Measurements from ENCODE around the gene MRNIP. TPM values are rescaled to one million over a fixed set of nuclear protein-coding genes. Genes with fewer than 3 reads are reported as not detected.

Gene MRNIP
- total RNA-seq, 1 donor from 2014 or later = 42.2 TPM

DNA sequence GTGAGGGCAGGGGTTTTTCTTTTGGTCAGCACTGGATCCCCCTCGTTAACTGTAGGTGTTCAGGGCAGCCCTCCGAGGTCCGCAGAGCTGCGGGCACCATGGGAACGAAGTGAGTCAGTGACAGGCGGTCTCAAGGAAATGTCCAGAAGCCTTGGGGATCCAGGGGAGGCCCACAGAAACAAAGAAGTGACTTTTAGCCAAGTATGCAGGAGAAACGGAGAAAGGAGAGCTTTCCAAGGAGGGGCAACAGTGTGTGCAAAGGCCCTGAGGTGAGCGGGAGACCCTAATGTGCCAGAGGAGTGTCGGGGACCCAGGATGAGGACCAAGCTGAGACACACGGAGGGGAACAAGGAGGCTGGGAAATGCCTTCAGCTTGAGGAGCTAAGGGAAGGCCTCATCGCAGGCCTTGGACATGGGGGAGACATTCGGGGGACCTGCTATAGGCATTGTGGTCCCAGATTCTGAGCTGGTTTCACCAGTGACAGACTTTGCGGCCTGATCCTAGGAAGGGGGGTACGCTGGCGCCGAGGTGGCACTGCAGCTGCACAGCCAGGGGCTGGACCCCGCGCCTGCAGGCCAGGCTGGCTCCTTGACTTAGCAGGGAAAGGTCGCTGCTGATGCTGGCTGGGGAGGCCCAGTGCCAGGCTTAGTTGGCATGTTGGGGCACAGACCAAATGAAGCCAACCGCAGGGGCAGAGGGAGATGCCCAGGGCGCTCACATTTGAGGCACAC is 61.6 kb downstream of the MRNIP start:
- H3K9me3 Mint-ChIP-seq = no peaks in the 10 kb centered on the region
- no peak for DNase-seq (ENCODE audit: low read depth, low spot score)
- peaks cover 7% of the 10 kb centered on the region for H3K36me3 Mint-ChIP-seq (ENCODE audit: low read depth)
- peak overlapping the region; percentile 78 for H3K4me3 Mint-ChIP-seq
- TF ChIP-seq, protein P1, sequence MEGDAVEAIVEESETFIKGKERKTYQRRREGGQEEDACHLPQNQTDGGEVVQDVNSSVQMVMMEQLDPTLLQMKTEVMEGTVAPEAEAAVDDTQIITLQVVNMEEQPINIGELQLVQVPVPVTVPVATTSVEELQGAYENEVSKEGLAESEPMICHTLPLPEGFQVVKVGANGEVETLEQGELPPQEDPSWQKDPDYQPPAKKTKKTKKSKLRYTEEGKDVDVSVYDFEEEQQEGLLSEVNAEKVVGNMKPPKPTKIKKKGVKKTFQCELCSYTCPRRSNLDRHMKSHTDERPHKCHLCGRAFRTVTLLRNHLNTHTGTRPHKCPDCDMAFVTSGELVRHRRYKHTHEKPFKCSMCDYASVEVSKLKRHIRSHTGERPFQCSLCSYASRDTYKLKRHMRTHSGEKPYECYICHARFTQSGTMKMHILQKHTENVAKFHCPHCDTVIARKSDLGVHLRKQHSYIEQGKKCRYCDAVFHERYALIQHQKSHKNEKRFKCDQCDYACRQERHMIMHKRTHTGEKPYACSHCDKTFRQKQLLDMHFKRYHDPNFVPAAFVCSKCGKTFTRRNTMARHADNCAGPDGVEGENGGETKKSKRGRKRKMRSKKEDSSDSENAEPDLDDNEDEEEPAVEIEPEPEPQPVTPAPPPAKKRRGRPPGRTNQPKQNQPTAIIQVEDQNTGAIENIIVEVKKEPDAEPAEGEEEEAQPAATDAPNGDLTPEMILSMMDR (conservative IDR thresholded peaks at IDR 0.05) = no peak
- peaks cover 5% of the 10 kb centered on the region for H3K27me3 Mint-ChIP-seq (ENCODE audit: low read depth)
- no peak overlapping the region for H3K27ac Mint-ChIP-seq (ENCODE audit: unreplicated experiment)
- H3K4me1 Mint-ChIP-seq = peaks cover 10% of the 10 kb centered on the region

DNA sequence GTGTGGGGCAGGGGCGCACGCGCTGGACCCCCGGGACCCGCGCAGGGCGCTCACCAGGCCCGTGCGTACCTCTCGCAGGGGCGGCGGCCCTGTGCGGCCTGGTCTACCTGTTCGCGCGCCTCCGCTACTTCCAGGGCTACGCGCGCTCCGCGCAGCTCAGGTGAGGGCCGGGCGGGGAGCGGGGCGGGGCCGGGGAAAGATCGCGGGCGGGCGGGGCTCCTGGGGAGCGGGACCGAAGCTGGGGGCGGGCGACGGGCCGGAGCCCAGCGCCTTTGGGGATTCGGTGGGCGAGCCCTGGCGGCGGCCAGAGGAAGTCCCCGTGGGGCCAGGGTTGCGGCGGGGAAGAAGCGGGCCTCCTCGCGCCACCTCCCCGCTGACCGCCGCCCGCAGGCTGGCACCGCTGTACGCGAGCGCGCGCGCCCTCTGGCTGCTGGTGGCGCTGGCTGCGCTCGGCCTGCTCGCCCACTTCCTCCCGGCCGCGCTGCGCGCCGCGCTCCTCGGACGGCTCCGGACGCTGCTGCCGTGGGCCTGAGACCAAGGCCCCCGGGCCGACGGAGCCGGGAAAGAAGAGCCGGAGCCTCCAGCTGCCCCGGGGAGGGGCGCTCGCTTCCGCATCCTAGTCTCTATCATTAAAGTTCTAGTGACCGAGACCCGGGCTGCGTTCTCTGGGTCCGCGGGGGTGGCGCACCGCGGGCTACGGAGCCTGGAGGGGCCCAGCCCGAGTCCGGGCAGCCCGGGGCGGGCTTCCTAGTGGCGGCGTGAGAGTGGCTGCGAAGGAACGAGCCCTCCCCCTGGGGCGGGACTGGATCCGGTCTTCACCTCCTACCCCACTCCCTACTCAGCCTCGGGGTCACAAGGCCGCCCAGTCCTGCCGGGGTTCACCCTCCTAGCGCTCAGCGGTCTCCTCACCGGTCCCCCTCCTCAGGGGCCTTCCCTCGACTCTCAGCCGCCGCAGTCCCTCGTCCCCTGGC is 62.5 kb downstream of the MRNIP start:
- peak overlapping the region; percentile 78 for H3K4me3 Mint-ChIP-seq
- DNase-seq (ENCODE audit: low read depth, low spot score) = peak; percentile 80
- H3K36me3 Mint-ChIP-seq (ENCODE audit: low read depth) = peaks cover 4% of the 10 kb centered on the region
- H3K9me3 Mint-ChIP-seq = no peaks in the 10 kb centered on the region
- peaks cover 5% of the 10 kb centered on the region for H3K4me1 Mint-ChIP-seq
- peaks cover 2% of the 10 kb centered on the region for H3K27me3 Mint-ChIP-seq (ENCODE audit: low read depth)
- TF ChIP-seq, protein P1 (conservative IDR thresholded peaks at IDR 0.05) = peak; percentile 78
- H3K27ac Mint-ChIP-seq (ENCODE audit: unreplicated experiment) = no peak overlapping the region

DNA sequence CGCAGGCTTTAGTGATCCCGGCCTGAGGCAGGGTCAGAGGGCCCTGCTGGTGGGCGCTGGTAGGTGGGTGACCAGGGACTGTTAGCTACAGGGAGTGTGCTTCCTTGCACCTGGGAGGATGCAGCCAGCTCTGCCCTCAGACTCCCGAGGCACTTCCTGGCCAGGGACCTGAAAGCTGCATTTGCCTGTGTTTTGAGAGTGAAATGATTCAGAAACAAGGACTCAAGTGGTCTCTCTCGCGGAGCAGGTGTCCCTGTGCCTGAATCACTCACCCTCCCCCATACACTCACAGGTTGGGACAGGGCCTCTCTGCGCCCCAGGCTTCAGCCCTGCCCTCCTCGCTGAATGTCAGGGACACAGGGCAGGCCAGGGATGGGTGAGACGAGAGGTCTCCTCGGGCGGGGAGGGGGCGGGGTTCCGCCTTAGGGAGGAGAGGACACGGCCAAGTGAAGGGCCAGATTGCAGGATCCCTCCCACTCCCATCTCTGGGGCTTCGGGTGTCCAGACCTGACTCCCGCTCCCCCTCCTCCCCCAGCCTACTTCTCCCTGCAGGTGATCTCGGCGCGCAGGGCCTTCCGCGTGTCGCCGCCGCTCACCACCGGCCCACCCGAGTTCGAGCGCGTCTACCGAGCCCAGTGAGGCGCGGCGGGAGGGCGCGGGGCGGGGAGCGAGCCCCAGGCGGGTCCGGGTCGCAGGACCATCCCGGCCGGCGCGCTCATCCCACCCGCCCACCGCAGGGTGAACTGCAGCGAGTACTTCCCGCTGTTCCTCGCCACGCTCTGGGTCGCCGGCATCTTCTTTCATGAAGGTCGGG is 63.4 kb downstream of the MRNIP start:
- peaks cover 2% of the 10 kb centered on the region for H3K27me3 Mint-ChIP-seq (ENCODE audit: low read depth)
- DNase-seq (ENCODE audit: low read depth, low spot score) = no peak
- no peaks in the 10 kb centered on the region for H3K9me3 Mint-ChIP-seq
- TF ChIP-seq, protein P1 (conservative IDR thresholded peaks at IDR 0.05) = no peak
- no peak overlapping the region for H3K27ac Mint-ChIP-seq (ENCODE audit: unreplicated experiment)
- H3K4me1 Mint-ChIP-seq = peaks cover 5% of the 10 kb centered on the region
- H3K36me3 Mint-ChIP-seq (ENCODE audit: low read depth) = peaks cover 4% of the 10 kb centered on the region
- H3K4me3 Mint-ChIP-seq = peak overlapping the region; percentile 81

DNA sequence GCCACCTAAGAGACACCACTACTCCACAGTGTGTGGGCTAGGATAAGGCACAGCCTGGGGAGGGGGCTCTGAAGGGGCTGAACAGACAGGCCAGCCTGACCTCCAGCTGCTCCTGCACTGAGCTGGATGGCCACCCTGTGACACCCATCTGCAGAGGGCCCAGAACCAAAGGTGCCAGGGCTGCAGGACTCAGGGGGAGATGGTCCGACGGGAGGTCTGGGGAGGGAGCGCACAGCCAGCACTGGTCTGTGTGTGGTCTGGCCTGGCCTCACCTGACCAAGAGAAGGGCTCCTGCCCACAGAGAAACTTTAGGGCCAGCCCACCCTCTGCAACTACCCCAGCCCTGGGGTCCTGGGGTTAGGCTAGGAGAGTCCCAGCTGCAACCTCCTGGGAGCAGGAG is 64.0 kb downstream of the MRNIP start:
- peak overlapping the region; percentile 81 for H3K4me3 Mint-ChIP-seq
- H3K27ac Mint-ChIP-seq (ENCODE audit: unreplicated experiment) = no peak overlapping the region
- H3K4me1 Mint-ChIP-seq = peaks cover 5% of the 10 kb centered on the region
- no peaks in the 10 kb centered on the region for H3K9me3 Mint-ChIP-seq
- H3K27me3 Mint-ChIP-seq (ENCODE audit: low read depth) = peaks cover 2% of the 10 kb centered on the region
- peaks cover 4% of the 10 kb centered on the region for H3K36me3 Mint-ChIP-seq (ENCODE audit: low read depth)
- TF ChIP-seq, protein P1 (conservative IDR thresholded peaks at IDR 0.05) = no peak
- DNase-seq (ENCODE audit: low read depth, low spot score) = no peak

DNA sequence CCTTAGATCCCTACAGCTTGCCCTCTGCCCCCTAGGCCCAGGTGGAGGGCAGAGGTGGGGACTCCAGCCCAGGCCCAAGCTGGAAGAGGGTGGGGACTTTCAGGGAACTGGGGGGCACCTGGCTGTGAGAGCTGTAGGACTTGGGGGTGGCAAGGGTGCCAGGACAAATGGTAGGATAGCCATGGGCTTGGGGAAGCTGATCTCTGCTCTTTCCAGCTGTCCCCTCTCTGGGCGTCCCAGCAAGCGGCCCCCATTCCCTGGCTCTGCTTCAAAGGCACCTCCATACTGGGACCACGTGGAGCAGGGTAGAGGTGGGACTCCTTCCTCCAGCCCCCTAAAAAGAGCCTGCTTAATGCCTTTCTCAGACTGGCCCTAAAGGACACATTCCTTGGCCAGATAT is 64.4 kb downstream of the MRNIP start:
- TF ChIP-seq, protein P1 (conservative IDR thresholded peaks at IDR 0.05) = no peak
- Mint-ChIP-seq H3K9me3 (no peaks in the 10 kb centered on the region), H3K4me3 (peak overlapping the region; percentile 81), H3K4me1 (peaks cover 5% of the 10 kb centered on the region), H3K27me3 (ENCODE audit: low read depth) (peaks cover 2% of the 10 kb centered on the region), H3K27ac (ENCODE audit: unreplicated experiment) (no peak overlapping the region), H3K36me3 (ENCODE audit: low read depth) (peaks cover 4% of the 10 kb centered on the region)
- no peak for DNase-seq (ENCODE audit: low read depth, low spot score)
